Hematopoietic multipotent progenitor cell treated with erythropoietin and hydrocortisone succinate and interleukin-3 and kit ligand, for 8 days (in vitro differentiated cells): ENCODE measurements around the gene CDH16.

ENCODE experiments used
- DNase-seq: peaks from one replicate; pipeline ENCODE4 v3.0.0-alpha.2; 2015

The CDH16 gene

DNA sequence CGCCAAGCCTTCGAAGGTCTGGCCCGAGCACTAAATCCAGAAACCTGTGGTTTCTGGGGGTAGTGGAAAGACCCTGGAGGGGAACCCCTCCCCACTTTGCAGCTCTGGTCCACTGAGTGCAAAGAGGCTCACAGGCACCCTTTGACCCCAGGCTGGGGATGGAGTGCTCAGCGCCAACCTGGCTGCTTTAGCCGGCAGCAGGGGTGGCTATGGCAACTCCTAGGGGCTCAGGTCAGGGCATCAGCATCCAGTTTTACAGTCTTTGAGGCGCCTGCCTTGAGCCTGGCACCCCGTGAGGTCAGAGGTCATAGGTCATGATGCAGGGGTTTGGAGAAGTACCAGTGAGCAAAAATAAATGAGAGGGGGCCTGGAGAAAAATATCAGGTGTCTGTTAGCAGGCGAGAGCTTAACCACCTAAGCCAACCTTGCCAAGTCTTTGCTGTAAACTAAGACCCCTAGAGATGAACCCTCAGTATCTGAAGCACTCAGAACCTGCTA is 56.6 kb downstream of the CDH16 start:
- no peak for DNase-seq

- no peak for DNase-seq
Measured at GRCh38 chr16:66859397-66860068, 59.2 kb downstream of the CDH16 start.

DNA sequence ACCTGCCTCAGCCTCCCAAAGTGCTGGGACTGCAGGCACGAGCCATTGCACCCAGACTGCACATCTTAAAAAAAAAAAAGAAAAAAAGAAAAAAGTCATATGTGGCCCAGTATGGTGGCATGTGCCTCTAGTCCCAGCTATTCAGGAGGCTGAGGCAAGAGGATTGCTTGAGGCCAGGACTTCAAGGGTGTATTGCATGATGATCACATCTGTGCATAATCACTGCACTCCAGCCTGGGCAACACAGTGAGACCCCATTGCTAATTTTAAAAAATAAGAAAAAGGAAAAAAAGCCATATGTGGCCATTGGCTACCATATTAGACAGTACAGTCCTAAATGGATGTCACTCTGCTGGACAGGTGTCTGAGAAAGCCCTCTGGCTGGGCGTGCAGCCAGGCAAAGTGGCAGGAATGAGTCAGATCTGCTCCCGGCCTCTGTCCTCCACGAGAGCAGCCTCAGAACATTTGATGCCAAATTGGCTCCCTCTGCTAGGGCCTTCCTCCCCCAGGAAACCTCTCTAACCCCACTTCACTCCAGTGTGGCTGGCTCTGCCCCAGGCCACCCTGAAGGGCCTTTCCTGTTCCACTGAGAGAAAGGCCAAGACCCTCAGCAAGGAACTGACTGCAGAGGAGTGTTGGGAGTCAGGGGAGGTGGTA is 59.8 kb downstream of the CDH16 start:
- DNase-seq = peak; percentile 15
